CD14-positive monocyte (primary cell): ENCODE data around the gene APP. TPM values are rescaled to one million over a fixed set of nuclear protein-coding genes. Genes with fewer than 3 reads are reported as not detected.

Experiments used
- DNase-seq, 3 donors: peaks; one replicate each; pipeline ENCODE4 v3.0.0-alpha.2; 2011 to 2022
- H2AFZ ChIP-seq: 2 replicates; pipeline ENCODE4 v1.6.0; 2012; ENCODE audit warnings: mild to moderate bottlenecking, low read depth, low read length, inconsistent platforms; ENCODE audit not compliant: insufficient read depth, poor library complexity, severe bottlenecking
- H3K27ac ChIP-seq, 2 donors: 1 replicate in 1 of 2; 2 replicates in 1 of 2; pipeline ENCODE4 v1.5.1; 2012 to 2013; ENCODE audit warnings: low read length in 2 of 2, control low read depth in 1 of 2, inconsistent platforms in 1 of 2, low read depth in 1 of 2, mild to moderate bottlenecking in 1 of 2
- H3K27me3 ChIP-seq, 2 donors: one replicate each; pipeline versions ENCODE4 v1.6.0 to v1.6.1; 2011 to 2013; ENCODE audit warnings: low read length in 2 of 2; ENCODE audit not compliant: control insufficient read depth in 2 of 2, insufficient read depth in 2 of 2
- H3K36me3 ChIP-seq, 2 donors: replicated peaks in 1 of 2; 1 replicate in 1 of 2; 2 replicates in 1 of 2; pipeline versions ENCODE4 v1.5.1 to v1.6.1; 2012 to 2013; ENCODE audit warnings: low read length in 2 of 2, control low read depth in 1 of 2, inconsistent platforms in 1 of 2, mild to moderate bottlenecking in 1 of 2; ENCODE audit not compliant: insufficient read depth in 2 of 2, control insufficient read depth in 1 of 2
- H3K4me1 ChIP-seq, 2 donors: 1 replicate in 1 of 2; 2 replicates in 1 of 2; pipeline versions ENCODE4 v1.5.1 to v1.6.1; 2012 to 2013; ENCODE audit warnings: low read length in 2 of 2, control low read depth in 1 of 2, inconsistent platforms in 1 of 2, mild to moderate bottlenecking in 1 of 2, moderate library complexity in 1 of 2; ENCODE audit not compliant: insufficient read depth in 2 of 2, control insufficient read depth in 1 of 2
- H3K4me2 ChIP-seq: replicated peaks from 2 replicates; pipeline ENCODE3; 2012; ENCODE audit warnings: low read length, moderate library complexity, mild to moderate bottlenecking; ENCODE audit not compliant: poor library complexity, severe bottlenecking; ENCODE audit errors: extremely low read depth
- H3K4me3 ChIP-seq, 3 experiments: fragments of 200-600 bp in 1 of 3; sonication (generic) in 1 of 3; replicated peaks in 1 of 3; 1 replicate in 2 of 3; 2 replicates in 1 of 3; pipeline ENCODE4 v1.5.1; 2011 to 2013; ENCODE audit warnings: low read length in 3 of 3, mild to moderate bottlenecking in 3 of 3, control low read depth in 2 of 3, low read depth in 2 of 3, inconsistent platforms in 1 of 3, moderate library complexity in 1 of 3
- H3K79me2 ChIP-seq: 2 replicates; pipeline ENCODE4 v1.6.0; 2012; ENCODE audit warnings: mild to moderate bottlenecking, control low read depth, inconsistent platforms, low read length, moderate library complexity; ENCODE audit not compliant: insufficient read depth
- H3K9ac ChIP-seq: 2 replicates; pipeline ENCODE4 v1.6.0; 2017; ENCODE audit warnings: low read length, mild to moderate bottlenecking; ENCODE audit not compliant: insufficient read depth, poor library complexity, severe bottlenecking
- H3K9me3 ChIP-seq, 2 donors: replicated peaks in 1 of 2; 1 replicate in 1 of 2; 2 replicates in 1 of 2; pipeline versions ENCODE4 v1.5.1 to v1.6.1; 2012 to 2013; ENCODE audit warnings: low read length in 2 of 2, control low read depth in 1 of 2; ENCODE audit not compliant: control insufficient read depth in 1 of 2, insufficient read depth in 1 of 2
- H4K20me1 ChIP-seq: 2 replicates; pipeline ENCODE4 v1.6.0; 2012; ENCODE audit warnings: mild to moderate bottlenecking, low read length, control low read depth, moderate library complexity; ENCODE audit not compliant: insufficient read depth
- H3K27ac Mint-ChIP-seq, 7 donors: one replicate each; pipeline ENCODE4 v1.8.0; 2020; ENCODE audit warnings: mild to moderate bottlenecking in 7 of 7, mixed read lengths in 7 of 7, moderate library complexity in 6 of 7, inconsistent platforms in 2 of 7
- H3K27me3 Mint-ChIP-seq, 3 donors: one replicate each; pipeline ENCODE4 v1.8.0; 2021 to 2022; ENCODE audit warnings: low read depth in 3 of 3, mild to moderate bottlenecking in 3 of 3, mixed read lengths in 3 of 3, moderate library complexity in 3 of 3, inconsistent platforms in 1 of 3
- H3K36me3 Mint-ChIP-seq, 2 donors: one replicate each; pipeline ENCODE4 v1.8.0; 2020; ENCODE audit warnings: mixed read lengths in 2 of 2, inconsistent platforms in 1 of 2, mild to moderate bottlenecking in 1 of 2
- H3K4me1 Mint-ChIP-seq: one replicate; pipeline ENCODE4 v1.8.0; 2020; ENCODE audit warnings: mild to moderate bottlenecking, mixed read lengths
- H3K4me3 Mint-ChIP-seq, 2 donors: one replicate each; pipeline ENCODE4 v1.8.0; 2020; ENCODE audit warnings: mild to moderate bottlenecking in 2 of 2, mixed read lengths in 2 of 2, moderate library complexity in 1 of 2
- H3K9me3 Mint-ChIP-seq, 7 donors: one replicate each; pipeline ENCODE4 v1.8.0; 2020 to 2022; ENCODE audit warnings: mixed read lengths in 7 of 7, mild to moderate bottlenecking in 6 of 7, moderate library complexity in 6 of 7, inconsistent platforms in 2 of 7
- CTCF ChIP-seq: fragments of 200-600 bp; IDR thresholded peaks from one replicate; pipeline ENCODE4 v1.8.0; 2022; ENCODE audit warnings: antibody characterized with exemption, mild to moderate bottlenecking
- WGBS: methylation state at CpG from one replicate; pipeline ENCODE4 v1.1.5; 2013; ENCODE audit warnings: missing lambda C conversion rate; ENCODE audit not compliant: insufficient coverage; 5-methylcytosine and 5-hydroxymethylcytosine counted together
- intact Hi-C, 2 donors: fragments of 100-400 bp; cut with micrococcal nuclease; formaldehyde crosslinking; loops; one replicate each; pipeline versions ENCODE4 v1.15.0 to v1.15.1; 2023
- polyA plus RNA-seq, 3 donors: library from polyadenylated mRNA; depleted of rRNA in 1 of 3; unstranded in 2 of 3; stranded (reverse) in 1 of 3; fragments of 300-500 nt in 2 of 3; fragments of >200 nt in 1 of 3; fragmentation: Illumina TruSeq in 2 of 3; gene quantifications; 1 replicate in 2 of 3; 2 replicates in 1 of 3; pipeline ENCODE4 v1.2.3, GENCODE V29; 2012 to 2021

The APP gene
- polyA plus RNA-seq, 3 donors, result 28.0 to 118 (median 35.1) TPM

- Mint-ChIP-seq H3K36me3 (no peaks in the 10 kb centered on the region), H3K4me3 (no peak overlapping the region), H3K4me1 (peaks cover 49% of the 10 kb centered on the region), H3K27ac (peak overlapping the region in 4 of 7 donors; percentile 3 to 59 (median 36)), H3K9me3 (no peaks in the 10 kb centered on the region), H3K27me3 (no peaks in the 10 kb centered on the region)
- DNase-seq, result peak in 1 of 3 donors; percentile 27
- intact Hi-C loops, result loop anchor here in 1 of 2 donors (5.0 kb wide), 1 partner anchor 198 kb away; no protein-coding TSS in a partner anchor
- Histone ChIP-seq H3K36me3 (no peaks in the 10 kb centered on the region), H3K9me3 (no peaks in the 10 kb centered on the region), H3K4me2 (peak overlapping the region; percentile 0), H3K27ac (peak overlapping the region in 1 of 2 donors; percentile 1), H2AFZ (no peak overlapping the region), H3K4me3 (no peak overlapping the region), H3K79me2 (peaks cover 99% of the 10 kb centered on the region), H3K27me3 (no peaks in the 10 kb centered on the region), H3K4me1 (peaks cover 43 to 56% of the 10 kb centered on the region in 2 donors), H4K20me1 (no peaks in the 10 kb centered on the region), H3K9ac (no peak overlapping the region)
- 49% methylated on average over 4 of the region's 5 CpGs for WGBS
- no peak for TF ChIP-seq CTCF
Measured at GRCh38 chr21:26165331-26165730, 5.2 kb downstream of the APP start.

GRCh38 chr21:26164311-26164710 is 6.3 kb downstream of the APP start:
- no CpG with 5 or more reads among the region's 2 CpGs for WGBS
- TF ChIP-seq CTCF, result no peak
- Mint-ChIP-seq H3K9me3 (no peaks in the 10 kb centered on the region), H3K27me3 (no peaks in the 10 kb centered on the region), H3K4me1 (peaks cover 56% of the 10 kb centered on the region), H3K27ac (no peak overlapping the region), H3K4me3 (no peak overlapping the region), H3K36me3 (no peaks in the 10 kb centered on the region)
- H3K4me3 ChIP-seq, result no peak overlapping the region
- peaks cover 47 to 53% of the 10 kb centered on the region in 2 donors for H3K4me1 ChIP-seq
- no peak overlapping the region for H2AFZ ChIP-seq
- H3K9me3 ChIP-seq, result no peaks in the 10 kb centered on the region
- no peak overlapping the region for H3K4me2 ChIP-seq
- H3K27ac ChIP-seq, result no peak overlapping the region
- no peak for DNase-seq
- intact Hi-C loops, result no loop called here
- peaks cover 99% of the 10 kb centered on the region for H3K79me2 ChIP-seq
- no peak overlapping the region for H3K9ac ChIP-seq
- H3K36me3 ChIP-seq, result no peaks in the 10 kb centered on the region
- no peaks in the 10 kb centered on the region for H3K27me3 ChIP-seq
- H4K20me1 ChIP-seq, result peaks cover 6% of the 10 kb centered on the region
